ENCODE data around the gene ROBO1. TPM values are rescaled to one million over a fixed set of nuclear protein-coding genes. Genes with fewer than 3 reads are reported as not detected.

Gene ROBO1
- total RNA-seq, 1 donor from 2014 or later = 182 TPM

DNA sequence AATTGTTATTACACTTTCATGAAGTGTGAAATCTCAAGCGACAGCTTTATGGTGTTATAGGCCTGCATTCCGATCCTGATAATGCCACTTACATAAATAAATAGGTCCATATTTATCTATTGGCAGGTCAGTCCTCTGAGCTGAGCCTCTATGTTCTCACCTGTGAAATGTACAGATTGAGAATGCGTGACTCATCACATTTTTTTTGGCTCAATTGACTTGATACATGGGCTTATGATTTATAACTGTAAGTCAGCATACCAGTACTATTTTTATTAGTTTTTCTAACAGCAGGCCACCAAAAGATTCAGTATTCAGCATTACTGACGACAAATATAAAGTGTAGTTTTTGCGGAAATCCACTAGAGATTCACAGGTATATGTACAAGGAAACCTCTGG, 344.4 kb downstream of the ROBO1 start:
- no peak for DNase-seq (ENCODE audit: extremely low spot score, unreplicated experiment)
- Mint-ChIP-seq H3K4me1 (ENCODE audit: unreplicated experiment) (no peaks in the 10 kb centered on the region), H3K27ac (no peak overlapping the region), H3K36me3 (no peaks in the 10 kb centered on the region), H3K4me3 (no peak overlapping the region), H3K9me3 (no peaks in the 10 kb centered on the region), H3K27me3 (no peaks in the 10 kb centered on the region)
- no peak for TF ChIP-seq CTCF (conservative IDR thresholded peaks at IDR 0.05)

DNA sequence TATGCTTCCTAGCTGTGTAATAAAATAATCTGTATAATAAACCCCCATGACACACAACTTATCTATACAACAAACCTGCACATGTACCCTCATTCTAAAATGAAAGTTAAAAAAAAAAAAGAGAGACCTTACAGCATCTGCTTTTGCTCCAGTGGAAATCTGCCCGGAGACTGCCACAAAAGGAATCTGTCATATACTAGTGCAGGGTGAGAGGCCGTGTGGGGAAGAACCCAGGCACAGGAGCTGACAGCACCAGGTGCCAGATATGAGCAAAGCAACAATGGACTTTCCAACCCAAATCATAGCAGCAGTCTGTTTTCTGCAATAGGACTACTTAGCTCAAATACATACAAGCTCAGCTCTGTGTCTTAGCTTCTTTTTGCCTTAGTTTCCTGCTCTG, 346.5 kb downstream of the ROBO1 start:
- DNase-seq (ENCODE audit: extremely low spot score, unreplicated experiment) = no peak
- H3K4me3 Mint-ChIP-seq = no peak overlapping the region
- no peak overlapping the region for H3K27ac Mint-ChIP-seq
- no peaks in the 10 kb centered on the region for H3K36me3 Mint-ChIP-seq
- no peaks in the 10 kb centered on the region for H3K9me3 Mint-ChIP-seq
- no peaks in the 10 kb centered on the region for H3K4me1 Mint-ChIP-seq (ENCODE audit: unreplicated experiment)
- H3K27me3 Mint-ChIP-seq = no peaks in the 10 kb centered on the region
- no peak for TF ChIP-seq CTCF (conservative IDR thresholded peaks at IDR 0.05)

DNA sequence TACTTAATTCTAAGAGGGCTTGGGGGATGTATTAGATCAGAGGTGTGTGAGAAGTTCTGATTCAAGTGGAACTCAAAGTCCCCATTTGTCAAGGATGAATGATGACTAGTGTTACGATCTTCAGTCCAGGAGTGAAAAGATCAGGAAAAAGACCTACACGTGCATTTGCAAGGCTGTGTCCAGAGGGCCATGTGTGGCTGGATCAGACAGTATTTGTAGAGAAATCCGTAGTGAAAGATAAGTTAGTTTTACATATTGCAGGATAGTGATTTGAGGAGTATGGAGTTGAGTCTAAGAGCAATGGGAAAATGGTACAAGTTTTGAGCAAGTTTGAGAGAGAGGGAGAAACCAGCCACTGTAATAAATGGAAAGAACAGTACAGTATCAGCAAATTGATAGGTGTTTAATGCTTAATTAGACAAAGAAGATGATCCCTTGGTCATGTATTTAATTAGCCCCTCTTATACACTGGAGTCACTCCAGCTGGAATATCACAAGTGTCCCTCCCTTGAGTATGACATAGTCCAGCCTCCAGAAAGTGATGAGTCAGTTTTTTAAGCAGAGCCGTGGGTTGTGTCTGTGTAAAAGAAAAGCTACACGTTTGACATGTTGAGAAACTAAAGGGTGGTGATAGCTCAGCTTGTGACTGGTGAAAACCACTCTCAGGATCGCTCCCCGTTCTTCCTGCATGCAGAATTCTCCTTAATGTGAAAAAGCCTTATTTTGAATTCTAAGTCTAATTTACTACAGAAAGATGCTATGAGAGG, 348.8 kb downstream of the ROBO1 start:
- no peak overlapping the region for H3K27ac Mint-ChIP-seq
- no peak for TF ChIP-seq CTCF (conservative IDR thresholded peaks at IDR 0.05)
- no peaks in the 10 kb centered on the region for H3K9me3 Mint-ChIP-seq
- no peak overlapping the region for H3K4me3 Mint-ChIP-seq
- no peaks in the 10 kb centered on the region for H3K4me1 Mint-ChIP-seq (ENCODE audit: unreplicated experiment)
- no peak for DNase-seq (ENCODE audit: extremely low spot score, unreplicated experiment)
- H3K36me3 Mint-ChIP-seq = no peaks in the 10 kb centered on the region
- H3K27me3 Mint-ChIP-seq = no peaks in the 10 kb centered on the region

GRCh38 chr3:79415356-79415755, 352.4 kb downstream of the ROBO1 start:
- Mint-ChIP-seq H3K27me3 (no peaks in the 10 kb centered on the region), H3K4me3 (no peak overlapping the region), H3K27ac (peak overlapping the region; percentile 12)

GRCh38 chr3:79414806-79415205, 353.0 kb downstream of the ROBO1 start:
- no peak overlapping the region for H3K4me3 Mint-ChIP-seq

More at GRCh38 chr3:79415356-79415755, 352.4 kb downstream of the ROBO1 start:
- TF ChIP-seq CTCF (conservative IDR thresholded peaks at IDR 0.05) = no peak
- Mint-ChIP-seq H3K36me3 (no peaks in the 10 kb centered on the region), H3K9me3 (no peaks in the 10 kb centered on the region), H3K4me1 (ENCODE audit: unreplicated experiment) (no peaks in the 10 kb centered on the region)
- no peak for DNase-seq (ENCODE audit: extremely low spot score, unreplicated experiment)

More at GRCh38 chr3:79414806-79415205, 353.0 kb downstream of the ROBO1 start:
- Mint-ChIP-seq H3K36me3 (no peaks in the 10 kb centered on the region), H3K9me3 (no peaks in the 10 kb centered on the region), H3K27me3 (no peaks in the 10 kb centered on the region), H3K27ac (no peak overlapping the region), H3K4me1 (ENCODE audit: unreplicated experiment) (no peaks in the 10 kb centered on the region)
- no peak for TF ChIP-seq CTCF (conservative IDR thresholded peaks at IDR 0.05)
- no peak for DNase-seq (ENCODE audit: extremely low spot score, unreplicated experiment)
